ENCODE results near the gene ELOVL1.
"Not testable (repeated sequence)": the region's sequence is repeated elsewhere in the genome, so short reads cannot be mapped to it uniquely, and the experiment has no call there.

The ELOVL1 gene

DNA sequence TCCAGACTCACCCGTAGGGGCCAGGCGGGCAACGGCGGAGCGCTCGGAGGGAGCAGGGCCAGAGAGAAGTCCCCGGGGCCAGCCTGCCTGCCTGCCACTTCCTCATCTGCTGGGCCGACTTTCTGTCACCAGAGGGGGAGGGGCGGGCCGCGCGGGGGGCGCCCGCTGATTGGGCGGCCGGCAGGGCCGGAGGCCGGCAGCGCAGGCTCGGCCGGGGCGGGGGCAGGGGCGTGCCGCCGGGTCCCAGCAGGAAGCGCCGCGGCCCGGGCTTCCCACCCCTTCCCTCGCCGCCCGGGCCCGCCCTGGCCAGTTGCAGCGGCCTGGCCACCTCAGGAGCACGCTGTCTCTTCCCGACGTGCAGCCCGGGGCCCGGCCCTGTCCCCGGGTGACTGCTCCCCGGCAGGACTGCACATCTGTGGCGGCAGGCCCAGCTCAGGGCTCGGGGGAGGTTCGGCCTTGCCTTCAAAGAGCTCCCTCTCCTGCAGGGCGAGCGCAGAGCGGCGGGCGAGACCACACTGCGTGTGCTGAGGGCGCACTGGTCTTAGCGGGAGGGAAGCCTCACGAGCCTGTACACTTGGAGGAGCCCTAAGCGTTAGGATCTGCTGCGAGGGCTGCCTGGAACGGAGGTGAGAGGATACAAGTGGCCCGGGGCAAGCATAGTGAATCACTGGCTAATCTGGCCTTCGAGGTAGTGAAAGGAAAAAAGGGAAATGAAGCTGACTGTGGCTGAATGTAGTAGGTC is at the start of gene ELOVL1:
ELOVL1 (minus strand) TSS at position 108 of the 742 bp plus-strand sequence. CDS start 2,402 bp downstream, outside the sequence.
- DNase-seq (ENCODE audit: low spot score), result peak; percentile 88

DNA sequence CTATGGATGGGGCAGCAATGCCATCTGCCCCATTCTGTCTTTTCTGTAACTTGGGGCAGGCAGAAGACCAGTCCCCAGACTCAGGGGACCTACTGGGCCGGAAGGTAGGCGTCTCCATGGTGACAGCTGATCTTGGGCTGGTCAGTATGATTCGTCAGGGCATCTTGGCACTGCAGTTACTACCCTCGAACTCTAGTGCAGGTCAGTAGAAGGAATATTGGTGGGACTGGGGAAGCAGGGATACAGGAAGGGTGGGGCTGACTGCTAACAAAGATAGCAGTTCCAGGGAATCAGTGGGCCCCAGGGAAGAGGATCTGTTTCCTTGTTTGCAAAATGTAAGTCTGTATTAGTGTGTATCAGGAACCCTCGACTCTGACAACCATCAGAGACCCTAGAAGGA is 48.1 kb upstream of the ELOVL1 start:
- DNase-seq (ENCODE audit: low spot score), result no peak

DNA sequence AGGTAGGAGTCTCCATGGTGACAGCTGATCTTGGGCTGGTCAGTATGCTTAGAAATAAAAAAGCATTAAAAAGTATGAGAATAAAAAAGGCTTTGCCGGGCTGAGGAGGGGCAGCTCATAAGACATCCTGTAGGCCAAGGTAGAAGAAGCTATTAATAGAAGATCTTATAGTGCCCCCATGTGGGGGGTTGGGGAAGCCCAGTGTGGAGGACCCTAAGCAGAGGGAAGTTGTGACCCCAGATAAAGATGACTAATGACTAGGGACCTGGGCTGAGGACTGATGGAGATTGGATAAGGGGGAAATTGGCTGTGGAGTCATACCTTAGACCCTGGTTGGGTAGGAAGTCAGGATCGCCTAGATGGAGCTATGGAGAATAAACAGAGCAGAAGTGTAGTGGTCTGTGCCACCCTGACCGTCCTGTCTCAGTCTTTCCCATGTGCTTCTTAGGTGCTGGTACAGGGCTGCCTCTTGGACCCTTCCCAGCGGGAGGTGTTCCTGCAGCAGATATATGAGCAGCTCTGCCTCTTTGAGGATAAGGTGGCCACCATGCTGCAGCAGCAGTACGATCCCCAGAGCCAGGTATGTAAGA is 46.9 kb upstream of the ELOVL1 start:
- DNase-seq (ENCODE audit: low spot score), result peak; percentile 36

DNA sequence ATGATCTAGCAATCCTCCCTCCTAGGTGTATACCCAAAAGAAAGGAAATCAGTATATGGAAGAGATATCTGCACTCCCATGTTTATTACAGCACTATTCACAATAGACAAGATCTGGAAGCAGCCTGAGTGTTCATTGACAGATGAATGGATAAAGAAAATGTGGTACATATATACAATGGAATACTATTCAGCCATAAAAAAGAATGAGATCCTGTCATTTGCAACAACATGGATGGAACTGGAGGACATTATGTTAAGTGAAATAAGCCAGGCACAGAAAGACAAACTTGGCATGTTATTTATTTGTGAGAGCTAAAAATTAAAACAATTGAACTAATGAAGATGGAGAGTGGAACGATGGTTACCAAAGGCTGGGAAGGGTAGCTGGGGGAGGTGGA is 45.6 kb upstream of the ELOVL1 start:
- not testable (repeated sequence) for DNase-seq (ENCODE audit: low spot score)

DNA sequence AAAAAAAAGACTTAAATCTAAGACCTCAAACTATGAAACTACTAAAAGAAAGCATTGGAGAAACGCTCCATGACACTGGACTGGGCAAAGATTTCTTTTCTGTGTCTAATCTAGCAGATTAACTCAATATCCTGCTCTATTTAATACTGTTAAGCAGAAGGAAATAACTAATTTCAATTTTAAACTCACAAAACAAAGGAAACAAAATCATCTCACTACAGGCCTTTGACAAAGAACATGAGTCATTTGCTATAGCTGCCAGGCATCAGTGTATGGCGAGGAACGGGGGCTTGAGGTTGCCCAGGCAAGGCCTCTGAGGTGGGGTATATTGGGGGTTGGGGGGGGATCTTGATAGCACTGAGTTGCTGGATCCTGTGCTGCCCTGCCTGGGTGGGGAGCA is 42.8 kb upstream of the ELOVL1 start:
- DNase-seq (ENCODE audit: low spot score), result no peak

DNA sequence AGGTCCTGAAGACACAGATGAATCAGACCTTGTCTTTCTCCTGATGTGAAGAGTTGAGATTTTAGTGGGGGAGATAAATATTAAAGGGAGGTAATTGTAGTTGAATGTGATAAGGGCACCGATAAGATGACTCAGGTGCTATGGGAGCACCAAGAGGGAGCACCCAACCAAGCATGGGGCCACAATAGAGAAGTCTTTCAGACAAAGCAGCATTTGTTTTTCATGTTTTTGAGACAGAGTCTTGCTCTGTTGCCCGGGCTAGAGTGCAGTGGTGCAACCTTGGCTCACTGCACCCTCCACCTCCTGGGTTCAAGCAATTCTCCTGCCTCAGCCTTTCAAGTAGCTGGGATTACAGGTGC is 38.0 kb upstream of the ELOVL1 start:
- DNase-seq (ENCODE audit: low spot score), result no peak

DNA sequence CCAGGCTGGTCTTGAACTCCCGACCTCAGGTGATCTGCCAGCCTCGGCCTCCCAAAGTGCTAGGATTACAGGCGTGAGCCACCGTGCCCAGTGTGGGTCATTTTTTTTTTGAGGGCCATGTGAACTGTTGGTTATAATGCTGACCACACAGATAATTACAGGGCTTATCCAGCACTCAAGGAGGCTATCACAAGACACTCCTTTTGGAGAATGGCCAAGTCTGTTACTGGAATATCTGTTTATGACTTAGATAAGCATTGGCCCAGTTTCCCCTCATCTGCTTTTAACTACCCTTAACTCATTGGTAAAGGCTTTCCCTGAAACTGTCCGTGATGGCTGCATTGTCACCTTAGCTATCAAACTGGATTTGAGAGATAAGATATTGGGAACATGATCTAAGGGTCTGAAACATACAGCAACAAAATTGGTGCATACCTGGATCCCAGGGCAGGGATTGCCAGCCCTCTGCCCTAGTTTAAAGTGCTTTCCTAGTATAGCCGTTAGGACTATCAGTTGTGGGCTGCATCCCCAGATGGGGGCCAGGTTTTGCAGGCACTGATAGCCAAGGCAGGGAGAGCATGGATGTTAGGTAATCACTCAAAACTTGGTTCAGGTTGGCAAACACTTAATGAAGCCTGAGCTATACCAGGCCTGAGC is 37.5 kb upstream of the ELOVL1 start:
- DNase-seq (ENCODE audit: low spot score), result no peak

DNA sequence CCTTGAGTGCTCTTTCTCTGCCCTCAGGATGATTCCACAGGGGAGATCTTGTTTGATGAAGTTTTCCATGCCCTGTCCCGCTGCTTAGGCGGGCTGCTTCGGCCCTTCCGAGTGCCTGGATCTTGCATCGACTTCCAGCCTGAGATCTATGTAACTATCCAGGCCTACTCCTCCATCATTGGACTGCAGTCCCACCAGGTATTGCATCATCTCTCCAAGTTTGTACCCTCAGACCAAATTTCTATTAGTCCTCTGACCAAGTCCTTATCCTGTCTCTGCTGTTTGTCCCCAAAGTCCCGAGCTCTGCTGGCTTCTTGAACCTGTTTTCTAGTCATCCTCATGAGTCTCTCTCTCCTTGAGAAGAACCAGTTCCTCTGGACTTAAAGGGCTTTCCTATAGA is 36.5 kb upstream of the ELOVL1 start:
- DNase-seq (ENCODE audit: low spot score), result no peak

DNA sequence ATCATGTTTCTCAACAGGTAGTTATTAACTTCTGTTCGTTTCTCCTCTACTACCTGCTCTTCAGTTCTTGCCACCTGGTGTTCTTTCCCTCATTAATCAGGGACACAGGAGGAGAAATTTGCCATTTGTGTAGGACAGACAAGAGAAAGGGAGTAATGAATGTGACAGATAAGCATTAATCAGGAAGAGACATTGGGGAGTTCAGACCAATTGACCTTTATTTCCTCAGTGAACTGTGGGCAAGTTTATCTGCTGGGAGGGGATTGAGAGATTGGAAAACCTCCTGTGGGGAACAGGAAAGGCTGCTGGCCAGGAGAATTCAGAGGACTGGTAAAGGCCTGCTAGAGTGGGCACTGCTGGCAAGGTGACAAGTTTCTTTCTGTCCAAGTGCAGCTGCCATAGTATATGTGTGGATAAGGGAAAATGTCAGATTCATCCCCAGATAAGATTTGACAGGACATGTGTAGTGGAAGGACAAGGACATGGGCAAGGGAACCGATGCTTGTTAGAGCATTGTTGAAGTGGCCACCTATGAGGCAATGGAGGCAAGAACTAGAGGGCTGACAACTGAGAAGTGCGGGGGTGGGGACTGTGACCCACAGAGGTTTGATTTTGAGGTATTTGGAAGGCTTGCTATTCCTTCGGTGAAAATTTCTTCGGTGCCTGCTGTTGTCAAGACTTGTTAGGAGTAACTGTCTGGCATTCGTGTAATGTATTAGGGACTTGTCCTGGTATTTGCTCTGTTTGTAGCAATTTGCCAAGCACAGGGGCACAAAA is 34.5 kb upstream of the ELOVL1 start:
- DNase-seq (ENCODE audit: low spot score), result no peak

DNA sequence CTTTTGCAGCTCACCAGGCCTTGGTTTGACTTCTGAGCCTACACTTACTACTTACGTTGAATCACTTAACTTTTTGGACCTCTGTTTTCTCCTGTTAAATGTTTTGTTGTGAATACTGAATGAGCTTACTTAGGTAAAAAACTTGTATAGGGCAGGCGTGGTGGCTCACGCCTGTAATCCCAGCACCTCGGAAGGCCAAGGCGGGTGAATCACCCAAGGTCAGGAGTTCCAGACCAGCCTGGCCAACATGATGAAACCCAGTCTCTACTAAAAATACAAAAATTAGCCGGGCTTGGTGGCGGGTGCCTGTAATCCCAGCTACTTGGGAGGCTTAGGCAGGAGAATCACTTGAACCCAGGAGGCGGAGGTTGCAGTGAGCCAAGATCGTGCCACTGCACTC is 32.6 kb upstream of the ELOVL1 start:
- not testable (repeated sequence) for DNase-seq (ENCODE audit: low spot score)

DNA sequence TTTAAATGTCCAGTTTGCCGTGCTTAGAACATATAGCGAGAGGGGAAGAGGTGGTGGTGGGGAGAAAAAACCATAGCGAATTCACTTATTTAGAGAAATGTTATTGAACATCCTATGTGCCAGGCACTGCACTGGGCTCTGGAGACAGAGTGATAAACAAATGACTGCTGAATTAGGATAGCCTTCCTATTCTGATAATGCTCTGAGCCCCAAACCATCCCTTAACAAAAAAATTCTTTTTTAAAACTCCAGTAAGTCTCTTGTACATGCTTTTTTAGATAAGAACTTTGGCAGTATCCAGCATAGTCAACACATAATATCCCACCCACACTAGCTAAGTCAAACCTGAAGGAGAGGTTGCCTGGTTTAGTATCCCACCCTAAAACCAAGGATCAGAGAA is 30.4 kb upstream of the ELOVL1 start:
- no peak for DNase-seq (ENCODE audit: low spot score)

DNA sequence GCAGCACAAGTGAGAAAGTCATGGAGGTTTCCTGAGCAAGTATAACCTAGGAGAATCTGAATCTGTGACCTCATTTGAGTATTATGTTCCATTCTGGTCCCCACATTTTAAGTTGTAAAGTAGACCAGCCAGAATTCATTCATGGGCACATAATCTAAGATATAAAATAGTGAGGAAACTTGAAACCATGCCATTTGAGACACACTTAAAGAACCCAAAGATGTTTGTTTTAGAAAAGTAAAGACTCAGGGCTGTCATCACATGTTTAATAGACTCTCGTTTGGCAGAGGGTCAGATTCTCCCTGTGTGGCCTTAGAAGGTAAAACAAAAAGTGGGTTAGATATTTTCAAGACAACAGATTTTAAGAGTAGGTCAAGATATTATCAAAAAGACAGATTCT is 28.2 kb upstream of the ELOVL1 start:
- DNase-seq (ENCODE audit: low spot score), result no peak

DNA sequence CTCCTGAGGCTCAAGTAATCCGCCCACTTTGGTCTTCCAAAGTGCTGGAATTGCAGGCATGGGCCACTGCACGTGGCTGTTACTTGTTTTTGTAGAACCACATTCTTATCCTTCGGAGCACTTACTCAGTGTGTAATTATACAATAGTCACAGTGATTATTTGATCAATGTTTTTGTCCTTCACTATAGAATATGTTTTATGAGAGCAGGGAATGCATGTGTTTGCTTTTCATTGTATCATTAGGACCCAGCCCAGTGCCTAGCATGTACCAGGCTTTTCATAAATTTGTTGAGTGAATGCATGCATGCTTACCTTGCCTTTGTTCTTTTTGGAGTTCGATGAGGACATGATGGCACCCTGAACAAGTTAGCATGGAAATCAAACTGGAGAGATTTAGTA is 27.7 kb upstream of the ELOVL1 start:
- DNase-seq (ENCODE audit: low spot score), result no peak

DNA sequence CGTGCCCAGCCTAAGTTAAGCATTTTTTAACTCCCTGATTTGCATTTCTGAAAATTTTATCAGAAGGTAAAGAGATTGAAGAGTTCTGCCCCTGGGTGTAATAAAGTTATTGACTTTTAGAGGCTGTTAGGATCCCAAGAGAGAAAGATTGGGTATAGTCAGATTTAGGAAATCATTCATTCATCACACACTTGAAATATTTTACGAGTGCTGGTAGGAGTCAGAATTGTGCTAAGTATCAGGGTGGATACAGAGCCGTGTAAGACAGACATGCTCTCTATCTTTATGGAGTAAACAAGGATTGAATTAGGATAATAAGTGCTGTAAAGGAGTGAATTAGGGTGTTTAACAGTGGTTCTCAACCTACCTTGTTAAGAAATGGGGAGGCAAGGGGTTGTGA is 24.9 kb upstream of the ELOVL1 start:
- DNase-seq (ENCODE audit: low spot score), result no peak

DNA sequence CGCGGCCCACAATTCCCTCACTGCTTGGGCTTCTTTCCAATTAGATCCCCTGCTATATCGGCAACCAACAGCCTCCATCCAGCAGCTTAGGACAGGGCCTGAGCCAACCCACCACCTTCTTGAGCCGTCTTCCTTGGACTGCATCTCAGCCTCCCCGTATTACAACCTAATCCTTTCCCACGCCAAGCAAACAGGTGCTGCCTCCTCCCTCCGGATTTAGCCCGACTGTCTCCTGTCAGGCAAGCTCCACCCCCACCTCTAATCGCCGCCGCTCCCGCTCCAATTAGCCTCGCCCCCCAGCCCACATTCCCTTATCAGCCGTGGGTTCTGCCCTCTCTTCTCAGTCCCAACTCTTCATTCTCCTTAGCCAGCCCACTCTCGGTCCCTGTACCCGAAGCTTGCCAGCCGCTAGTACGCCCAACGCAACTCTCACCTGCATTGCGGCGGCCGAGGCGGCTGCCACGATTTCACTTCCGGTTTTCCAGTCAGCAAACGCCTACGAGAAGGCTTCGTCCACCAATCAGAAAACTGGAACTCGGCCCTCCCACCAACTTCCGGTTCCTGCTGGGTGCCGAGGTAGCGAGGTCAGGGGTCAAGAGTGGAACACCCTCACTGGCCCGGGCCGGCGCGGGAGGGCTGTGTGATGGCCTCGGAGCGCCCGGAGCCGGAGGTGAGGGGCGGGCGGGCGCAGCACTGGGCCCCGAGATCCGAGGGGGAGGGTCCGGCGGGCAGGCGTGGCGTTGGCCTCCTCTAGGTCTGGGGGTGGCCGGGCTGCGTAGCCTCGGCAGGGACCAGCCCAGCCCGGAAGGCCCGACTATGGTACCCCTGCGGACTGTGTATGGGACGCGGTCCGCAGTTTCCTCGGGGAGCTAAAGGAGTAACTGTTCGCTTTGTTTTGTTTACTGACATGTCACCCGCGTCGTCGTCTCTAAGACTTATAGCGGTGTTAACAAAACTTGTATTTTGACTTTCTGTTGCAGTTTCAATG is 21.8 kb upstream of the ELOVL1 start, which contains the start of the genes MED8 and SZT2:
MED8 (minus strand) TSS at position 475 of the 988 bp plus-strand sequence; CDS start at position 439, 36 bp downstream.
SZT2 (plus strand) TSS at position 574 of the 988 bp plus-strand sequence; CDS start at position 644, 70 bp downstream.
- DNase-seq (ENCODE audit: low spot score), result peak; percentile 87

DNA sequence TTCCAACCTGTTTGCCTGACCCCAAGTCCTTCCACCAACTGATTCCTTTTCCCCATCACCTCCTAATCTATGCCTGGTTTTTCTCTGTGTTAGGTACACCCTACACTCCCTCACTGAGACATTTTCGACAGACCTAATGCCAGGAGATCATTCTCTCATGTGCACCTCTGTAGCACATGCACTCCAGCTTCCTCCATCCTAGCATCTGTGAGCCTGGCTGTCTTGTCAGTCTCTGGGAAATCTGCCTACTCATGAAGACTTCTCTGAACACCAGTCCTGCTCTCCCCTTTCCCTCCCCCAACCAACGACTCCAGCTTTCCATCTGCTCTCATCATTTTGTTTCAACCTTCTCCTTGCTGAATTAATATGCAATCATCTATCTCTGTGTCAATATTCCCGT is 20.8 kb upstream of the ELOVL1 start:
- no peak for DNase-seq (ENCODE audit: low spot score)

DNA sequence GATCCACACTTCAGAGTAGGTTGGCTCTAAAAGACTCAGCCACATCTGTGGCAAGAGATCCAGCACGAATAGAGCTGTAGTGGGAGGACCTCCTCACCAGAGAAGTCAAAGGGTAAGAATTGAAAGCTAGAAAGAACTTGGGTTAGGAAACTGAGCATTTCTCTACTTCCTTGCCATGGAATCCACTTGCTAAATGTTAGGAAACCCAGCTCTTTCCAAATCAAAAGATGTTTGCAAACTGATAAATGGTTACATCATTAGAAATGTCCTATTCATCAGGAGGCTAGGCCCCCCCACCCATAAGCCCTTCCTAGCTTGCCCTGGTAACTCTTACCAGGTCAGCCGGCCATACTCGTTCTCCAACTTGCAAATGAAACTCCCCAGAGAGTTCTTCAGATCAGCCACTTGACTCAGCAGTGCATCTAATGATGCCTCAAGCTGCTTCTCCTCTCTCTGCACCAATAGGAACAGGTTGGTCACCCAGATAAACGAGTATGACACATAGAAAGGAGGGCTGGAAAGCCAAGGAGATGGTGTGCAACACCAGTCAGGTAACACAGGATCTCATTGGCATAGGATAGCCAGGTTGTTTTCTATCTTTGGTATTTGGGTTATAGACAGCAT is 20.3 kb upstream of the ELOVL1 start:
- no peak for DNase-seq (ENCODE audit: low spot score)

DNA sequence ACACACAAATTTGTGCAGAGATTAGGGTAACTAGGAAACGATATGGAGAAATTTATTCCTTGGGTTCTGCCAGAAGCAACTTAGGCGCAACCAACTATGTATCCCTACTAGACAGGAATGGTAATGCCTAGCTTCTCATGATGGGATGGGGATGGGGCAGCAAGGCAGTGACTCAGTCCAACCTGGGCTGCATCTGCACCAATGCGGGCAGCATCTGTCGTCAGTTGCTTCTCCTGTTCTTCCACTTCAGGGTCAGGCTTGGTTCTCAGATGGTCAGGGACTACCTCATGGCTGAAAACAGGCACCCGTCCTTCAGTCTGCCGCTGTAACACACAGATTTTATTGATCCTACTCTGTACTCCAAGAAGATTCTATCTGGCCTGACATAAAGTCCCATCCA is 18.9 kb upstream of the ELOVL1 start:
- no peak for DNase-seq (ENCODE audit: low spot score)

DNA sequence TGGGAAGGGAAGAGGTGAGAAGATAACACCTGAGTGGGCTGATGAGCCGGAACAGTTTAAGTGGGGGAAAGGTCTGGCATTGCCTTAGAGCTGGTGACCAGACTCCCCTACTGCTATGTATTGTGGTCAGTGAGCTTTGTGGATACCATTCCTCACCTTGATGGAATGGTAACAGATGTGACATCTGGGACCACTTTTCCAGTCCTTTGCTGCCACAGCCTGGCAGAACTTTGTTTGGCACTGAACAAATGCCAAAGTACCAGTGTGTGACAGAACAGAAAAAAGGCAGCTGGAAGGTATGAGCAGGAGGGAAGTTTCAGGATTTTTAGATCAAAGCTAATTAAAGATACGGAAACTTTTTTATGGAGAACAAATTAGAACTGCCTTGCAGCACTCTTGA is 15.6 kb upstream of the ELOVL1 start:
- no peak for DNase-seq (ENCODE audit: low spot score)

DNA sequence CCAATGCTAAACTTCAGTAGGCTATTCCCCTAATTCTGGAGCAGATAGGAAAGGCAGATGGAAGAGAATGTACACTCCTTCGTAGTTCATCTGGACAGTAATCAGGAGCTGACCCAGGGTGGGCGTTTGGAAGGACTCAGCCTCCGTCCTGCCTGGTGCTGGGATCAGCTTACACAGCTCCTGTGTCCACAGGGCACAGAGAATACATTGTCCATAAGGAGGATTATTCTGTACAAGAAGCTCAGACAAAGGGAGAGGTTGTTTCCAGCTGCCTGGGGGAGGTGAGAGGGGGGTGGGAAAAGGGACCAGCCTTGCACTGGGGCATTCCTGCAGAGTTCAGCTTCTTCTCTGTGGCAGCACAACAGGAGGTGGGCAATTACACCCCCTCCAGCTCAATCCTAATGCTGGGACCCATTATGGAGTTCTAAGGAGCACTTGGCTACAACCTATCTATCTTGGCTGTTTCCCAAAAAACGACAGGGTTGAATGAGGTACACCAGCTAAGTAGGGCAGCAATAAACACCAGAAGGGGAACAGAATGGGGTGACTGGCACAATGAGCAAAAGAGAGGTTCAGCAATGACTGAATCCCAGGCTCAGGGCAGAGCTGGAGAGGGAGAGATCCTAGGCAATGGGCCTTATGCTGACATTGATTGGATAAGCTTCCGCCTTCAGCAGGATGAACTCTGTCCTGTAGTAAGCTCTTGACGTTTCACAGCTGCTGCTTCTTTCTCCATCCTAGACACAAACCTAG is 14.4 kb upstream of the ELOVL1 start:
- no peak for DNase-seq (ENCODE audit: low spot score)

Data from HuH-7.5 (cell line).